Uterus (tissue), 2 donors: ENCODE results near the gene NAA60.

Experiments
- CTCF ChIP-seq, 4 experiments: fragments of 200-600 bp in 2 of 4; fragments of 450-650 bp in 2 of 4; sonication (generic) in 2 of 4; IDR thresholded peaks; one replicate each; pipeline ENCODE4 v1.5.1; 2016 to 2019; ENCODE audit warnings: antibody characterized with exemption in 4 of 4, mild to moderate bottlenecking in 2 of 4, moderate library complexity in 1 of 4
- POLR2A ChIP-seq, 2 donors: fragments of 450-650 bp; IDR thresholded peaks; one replicate each; pipeline ENCODE4 v1.6.1; 2016; ENCODE audit warnings: antibody characterized with exemption in 2 of 2, mild to moderate bottlenecking in 1 of 2, moderate library complexity in 1 of 2

- TF ChIP-seq POLR2A (IDR thresholded peaks at IDR 0.05) (no peak), CTCF (IDR thresholded peaks at IDR 0.05) (no peak)
Measured at GRCh38 chr16:3523281-3523680, 79.8 kb downstream of the NAA60 start.
